Prostate gland (tissue), 2 donors: ENCODE results near the gene RGMA. TPM values are rescaled to one million over a fixed set of nuclear protein-coding genes. Genes with fewer than 3 reads are reported as not detected.

Source experiments
- DNase-seq: peaks from one replicate; pipeline ENCODE4 v3.0.0-alpha.2; 2019; ENCODE audit warnings: low spot score
- H3K27ac ChIP-seq, 2 donors: fragments of 200-600 bp; sonication (generic); 2 replicates each; pipeline ENCODE4 v1.5.1; 2017 to 2019
- H3K27me3 ChIP-seq: fragments of 200-600 bp; sonication (generic); replicated peaks from 2 replicates; pipeline ENCODE4 v1.5.1; 2019; ENCODE audit not compliant: insufficient read depth
- H3K36me3 ChIP-seq, 2 donors: fragments of 200-600 bp; sonication (generic); 1 replicate in 1 of 2; 2 replicates in 1 of 2; pipeline versions ENCODE4 v1.5.1 to v1.8.1; 2017 to 2019
- H3K4me1 ChIP-seq: fragments of 200-600 bp; sonication (generic); replicated peaks from 2 replicates; pipeline ENCODE4 v1.5.1; 2019
- H3K4me3 ChIP-seq, 2 donors: fragments of 200-600 bp; sonication (generic); 2 replicates each; pipeline ENCODE4 v1.5.1; 2017 to 2019
- H3K9me3 ChIP-seq: fragments of 200-600 bp; sonication (generic); 2 replicates; pipeline ENCODE4 v1.5.1; 2017
- CTCF ChIP-seq, 4 experiments: fragments of 200-600 bp in 2 of 4; fragments of 450-650 bp in 2 of 4; sonication (generic) in 2 of 4; IDR thresholded peaks; 1 replicate in 3 of 4; 2 replicates in 1 of 4; pipeline ENCODE4 v1.5.1; 2016 to 2019; ENCODE audit warnings: antibody characterized with exemption in 4 of 4, mild to moderate bottlenecking in 2 of 4, moderate library complexity in 2 of 4
- POLR2A ChIP-seq: fragments of 450-650 bp; IDR thresholded peaks from one replicate; pipeline ENCODE4 v1.6.1; 2016; ENCODE audit warnings: antibody characterized with exemption, mild to moderate bottlenecking
- POLR2AphosphoS5 ChIP-seq: sonication (generic); formaldehyde crosslinking; IDR thresholded peaks from one replicate; pipeline ENCODE4 v1.6.1; 2017; ENCODE audit warnings: antibody characterized with exemption
- WGBS: methylation state at CpG from one replicate; pipeline ENCODE4 v1.1.5; 2018; 5-methylcytosine and 5-hydroxymethylcytosine counted together
- intact Hi-C: fragments of 100-400 bp; cut with DNase I; formaldehyde crosslinking; loops from one replicate; pipeline ENCODE4 v1.14.2; 2022
- total RNA-seq, 2 donors: library from RNA; depleted of rRNA; stranded (reverse); fragments of >200 nt; gene quantifications; one replicate each; pipeline ENCODE4 v1.1.0, GENCODE V29; 2016

Gene RGMA
- total RNA-seq, 2 donors from 2014 or later = 10.3 to 93.8 TPM

DNA sequence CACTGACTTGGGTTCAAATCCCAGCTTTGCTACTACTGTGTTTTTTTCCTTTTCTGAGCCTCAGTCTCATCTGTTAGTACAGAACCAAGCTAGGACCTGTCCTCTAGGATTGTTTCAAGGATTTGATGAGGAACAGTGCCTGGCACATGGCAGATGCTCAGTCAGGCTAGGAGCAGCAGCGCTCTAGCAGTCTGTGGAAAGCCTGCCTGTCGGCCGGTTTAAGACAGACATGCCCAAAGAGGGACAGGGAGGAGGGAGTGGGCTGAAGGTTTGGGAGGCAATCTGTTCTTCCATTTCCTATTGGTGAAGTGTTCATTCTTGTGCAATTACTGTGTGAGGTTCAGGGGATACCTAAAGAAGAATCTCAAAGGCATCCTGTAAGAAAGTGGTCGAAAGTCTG, 35.1 kb upstream of the RGMA start:
- WGBS = 91% methylated on average over 4 of the region's 4 CpGs
- H3K27me3 ChIP-seq = no peaks in the 10 kb centered on the region
- TF ChIP-seq CTCF (IDR thresholded peaks at IDR 0.05) (no peak), POLR2AphosphoS5 (no peak), POLR2A (no peak)
- intact Hi-C loops = no loop called here
- no peak overlapping the region for H3K27ac ChIP-seq
- H3K4me1 ChIP-seq = no peaks in the 10 kb centered on the region
- DNase-seq = no peak
- no peaks in the 10 kb centered on the region for H3K9me3 ChIP-seq
- no peaks in the 10 kb centered on the region for H3K36me3 ChIP-seq
- H3K4me3 ChIP-seq = no peak overlapping the region

- H3K36me3 ChIP-seq = no peaks in the 10 kb centered on the region
- no peaks in the 10 kb centered on the region for H3K27me3 ChIP-seq
- H3K9me3 ChIP-seq = no peaks in the 10 kb centered on the region
- 94% methylated on average over 20 of the region's 20 CpGs for WGBS
- no peaks in the 10 kb centered on the region for H3K4me1 ChIP-seq
- H3K4me3 ChIP-seq = no peak overlapping the region
- no peak overlapping the region for H3K27ac ChIP-seq
- no peak for DNase-seq
- no peak for TF ChIP-seq POLR2A
- TF ChIP-seq POLR2AphosphoS5 = no peak
- TF ChIP-seq CTCF (IDR thresholded peaks at IDR 0.05) = no peak
- intact Hi-C loops = no loop called here
These were observed 33.2 kb upstream of the RGMA start for GRCh38 chr15:93121973-93122910.

- intact Hi-C loops = no loop called here
- Histone ChIP-seq H3K27ac (no peak overlapping the region), H3K36me3 (no peaks in the 10 kb centered on the region), H3K9me3 (no peaks in the 10 kb centered on the region), H3K27me3 (no peaks in the 10 kb centered on the region), H3K4me3 (no peak overlapping the region), H3K4me1 (no peaks in the 10 kb centered on the region)
- 93% methylated on average over 5 of the region's 5 CpGs for WGBS
- DNase-seq = no peak
- TF ChIP-seq POLR2AphosphoS5 (no peak), CTCF (IDR thresholded peaks at IDR 0.05) (no peak), POLR2A (no peak)
These were observed 32.1 kb upstream of the RGMA start for GRCh38 chr15:93121107-93121506.

DNA sequence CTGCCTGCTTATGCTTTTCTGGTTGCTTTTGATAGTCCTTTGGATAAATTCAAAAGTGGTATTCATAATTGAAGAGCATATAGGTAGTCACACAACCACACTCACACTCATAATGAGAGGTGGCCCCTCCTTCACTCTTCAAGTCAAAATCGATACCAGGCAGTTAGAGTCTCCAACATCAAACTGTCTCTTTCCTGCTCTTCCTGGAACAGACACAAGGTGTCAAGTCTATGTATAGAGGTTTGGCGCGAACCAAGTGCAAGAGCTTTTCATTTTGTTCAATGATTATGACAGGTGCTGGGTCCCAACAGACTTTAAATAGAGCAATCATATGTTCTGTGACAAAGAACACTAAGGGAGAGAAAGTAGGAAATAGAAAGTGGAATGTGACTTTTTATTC, 29.9 kb upstream of the RGMA start:
- no peak overlapping the region for H3K4me3 ChIP-seq
- 95% methylated on average over 3 of the region's 3 CpGs for WGBS
- intact Hi-C loops = no loop called here

More for the DNA sequence above, 29.9 kb upstream of the RGMA start:
- Histone ChIP-seq H3K9me3 (no peaks in the 10 kb centered on the region), H3K27me3 (no peaks in the 10 kb centered on the region), H3K4me1 (no peaks in the 10 kb centered on the region), H3K36me3 (no peaks in the 10 kb centered on the region), H3K27ac (no peak overlapping the region)
- TF ChIP-seq POLR2AphosphoS5 = no peak
- TF ChIP-seq POLR2A = no peak
- TF ChIP-seq CTCF (IDR thresholded peaks at IDR 0.05) = no peak
- DNase-seq = no peak
